Keratinocyte (primary cell): ENCODE measurements around the gene MRTFB. TPM values are rescaled to one million over a fixed set of nuclear protein-coding genes. Genes with fewer than 3 reads are reported as not detected.

Source experiments
- DNase-seq: peaks from one replicate; pipeline ENCODE4 v3.0.0-alpha.2; 2011; ENCODE audit warnings: low read depth, missing footprints, low spot score
- FAIRE-seq: peaks from 2 replicates; lab custom pipeline; 2011; peaks lifted over from hg19 to GRCh38; lab: Jason Lieb, UNC
- H2AFZ ChIP-seq: 2 replicates; pipeline ENCODE4 v1.6.0; 2012; ENCODE audit warnings: low read length, control low read depth, inconsistent platforms; ENCODE audit not compliant: control insufficient read depth
- H3K27ac ChIP-seq: 2 replicates; pipeline ENCODE4 v1.5.1; 2011; ENCODE audit warnings: low read length; ENCODE audit not compliant: control insufficient read depth, insufficient read depth
- H3K27me3 ChIP-seq: 3 replicates; pipeline ENCODE4 v1.6.0; 2011; ENCODE audit warnings: low read length; ENCODE audit not compliant: control insufficient read depth, insufficient read depth; ENCODE audit errors: extremely low read depth
- H3K36me3 ChIP-seq, 2 experiments: 2 replicates in 1 of 2; 3 replicates in 1 of 2; pipeline ENCODE4 v1.5.1; 2011; ENCODE audit warnings: low read length in 2 of 2, mild to moderate bottlenecking in 1 of 2; ENCODE audit not compliant: control insufficient read depth in 2 of 2, insufficient read depth in 2 of 2; ENCODE audit errors: extremely low read depth in 1 of 2
- H3K4me1 ChIP-seq: 3 replicates; pipeline ENCODE4 v1.5.1; 2011; ENCODE audit warnings: low read length; ENCODE audit not compliant: control insufficient read depth, insufficient read depth; ENCODE audit errors: extremely low read depth
- H3K4me2 ChIP-seq: 3 replicates; pipeline ENCODE4 v1.6.0; 2011; ENCODE audit warnings: low read depth, low read length; ENCODE audit not compliant: control insufficient read depth, insufficient read depth; ENCODE audit errors: extremely low read depth
- H3K4me3 ChIP-seq, 3 experiments: fragments of 200-600 bp in 1 of 3; sonication (generic) in 1 of 3; 2 replicates in 2 of 3; 3 replicates in 1 of 3; pipeline ENCODE4 v1.5.1; 2011 to 2016; ENCODE audit warnings: low read length in 3 of 3, mild to moderate bottlenecking in 3 of 3, control low read depth in 2 of 3, inconsistent platforms in 1 of 3, low read depth in 1 of 3, mixed read lengths in 1 of 3, mixed run types in 1 of 3, moderate library complexity in 1 of 3; ENCODE audit not compliant: control insufficient read depth in 2 of 3, insufficient read depth in 2 of 3; ENCODE audit errors: extremely low read depth in 1 of 3
- H3K79me2 ChIP-seq: 2 replicates; pipeline ENCODE4 v1.6.0; 2012; ENCODE audit warnings: low read length; ENCODE audit not compliant: control insufficient read depth, insufficient read depth
- H3K9ac ChIP-seq: 3 replicates; pipeline ENCODE4 v1.6.0; 2011; ENCODE audit warnings: low read length; ENCODE audit not compliant: control insufficient read depth, insufficient read depth; ENCODE audit errors: extremely low read depth
- H3K9me1 ChIP-seq: 3 replicates; pipeline ENCODE4 v1.6.0; 2011; ENCODE audit warnings: low read length; ENCODE audit not compliant: control insufficient read depth, insufficient read depth; ENCODE audit errors: extremely low read depth
- H3K9me3 ChIP-seq: 2 replicates; pipeline ENCODE4 v1.5.1; 2012; ENCODE audit warnings: low read depth, low read length; ENCODE audit not compliant: control insufficient read depth
- H4K20me1 ChIP-seq: 3 replicates; pipeline ENCODE4 v1.6.0; 2011; ENCODE audit warnings: low read length; ENCODE audit not compliant: control insufficient read depth, insufficient read depth; ENCODE audit errors: extremely low read depth
- CTCF ChIP-seq, 3 experiments: IDR thresholded peaks in 1 of 3; conservative IDR thresholded peaks in 1 of 3; optimal IDR thresholded peaks in 1 of 3; 2 replicates in 2 of 3; 3 replicates in 1 of 3; pipeline versions ENCODE3 to v1.5.1; 2011; ENCODE audit warnings: low read length in 3 of 3, mild to moderate bottlenecking in 3 of 3, moderate library complexity in 2 of 3, control low read depth in 1 of 3, inconsistent platforms in 1 of 3; ENCODE audit not compliant: insufficient read depth in 2 of 3; ENCODE audit errors: extremely low read depth in 1 of 3
- EZH2 ChIP-seq: IDR thresholded peaks from one replicate; pipeline ENCODE4 v1.6.1; 2012; ENCODE audit warnings: inconsistent platforms, mild to moderate bottlenecking, low read length, moderate library complexity
- dilution Hi-C: fragments of 300-500 bp; cut with MboI; formaldehyde crosslinking; loops from one replicate; pipeline ENCODE4 v1.7.0; 2020; ENCODE audit warnings: low sequenced_read_pairs; ENCODE audit not compliant: extremely low pct_ligation_motif_present
- polyA plus RNA-seq, 5 experiments: library from polyadenylated mRNA; depleted of rRNA in 3 of 5; stranded (reverse) in 3 of 5; stranded (forward) in 1 of 5; unstranded in 1 of 5; fragments of >200 nt; gene quantifications; 1 replicate in 1 of 5; 2 replicates in 3 of 5; 3 replicates in 1 of 5; pipeline versions ENCODE4 v1.2.1 to v1.2.3, GENCODE V29; 2011 to 2012; ENCODE audit warnings: missing spikeins in 2 of 5, low read depth in 1 of 5, low replicate concordance in 1 of 5

Gene MRTFB
- polyA plus RNA-seq, 1 donor (not counting 4 experiments of a cell fraction or from before 2014, with no cell fraction given): 12.1 TPM

- Histone ChIP-seq H3K9ac (no peak overlapping the region), H3K9me1 (no peaks in the 10 kb centered on the region), H3K27me3 (no peaks in the 10 kb centered on the region), H3K9me3 (no peaks in the 10 kb centered on the region), H3K4me2 (no peak overlapping the region), H3K27ac (no peak overlapping the region), H3K4me3 (no peak overlapping the region), H3K4me1 (peaks cover 9% of the 10 kb centered on the region), H2AFZ (no peak overlapping the region), H3K79me2 (no peaks in the 10 kb centered on the region), H4K20me1 (no peaks in the 10 kb centered on the region), H3K36me3 (no peaks in the 10 kb centered on the region)
- dilution Hi-C loops: no loop called here
- FAIRE-seq (no peak), DNase-seq (no peak)
- TF ChIP-seq EZH2 (no peak), CTCF (optimal IDR thresholded peaks at IDR 0.05 in 1 of 3, IDR thresholded peaks at IDR 0.05 in 1 of 3, conservative IDR thresholded peaks at IDR 0.05 in 1 of 3; ENCODE audit: extremely low read depth in 1 of 3, insufficient read depth in 2 of 3, low read length in 3 of 3) (no peak)
Measured at GRCh38 chr16:14194721-14195120, 123.6 kb downstream of the MRTFB start.

DNA sequence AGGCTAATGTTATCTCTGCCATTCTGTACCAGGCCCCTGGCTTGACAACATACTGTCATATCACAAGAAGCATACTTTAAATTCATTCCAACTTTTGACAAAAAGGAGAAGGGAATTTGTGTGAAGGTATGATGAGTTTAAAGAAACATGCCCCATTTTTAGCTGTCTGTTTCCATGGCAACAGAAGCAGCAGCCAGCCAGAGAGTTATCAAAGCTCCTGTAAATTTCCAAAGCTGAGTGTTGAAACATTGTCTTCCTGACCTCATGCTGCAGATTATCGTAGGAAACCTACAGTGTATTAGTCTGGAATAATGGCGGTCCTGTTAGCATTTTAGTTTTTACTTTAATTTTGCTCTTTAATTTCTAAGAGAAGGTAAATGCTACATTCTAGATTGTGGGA lies 124.9 kb downstream of the MRTFB start:
- FAIRE-seq: no peak
- Histone ChIP-seq H4K20me1 (no peaks in the 10 kb centered on the region), H3K9me1 (no peaks in the 10 kb centered on the region), H2AFZ (no peak overlapping the region), H3K4me1 (peaks cover 9% of the 10 kb centered on the region), H3K9me3 (no peaks in the 10 kb centered on the region), H3K36me3 (no peaks in the 10 kb centered on the region), H3K4me3 (no peak overlapping the region), H3K27me3 (no peaks in the 10 kb centered on the region), H3K4me2 (no peak overlapping the region), H3K9ac (no peak overlapping the region), H3K27ac (no peak overlapping the region), H3K79me2 (no peaks in the 10 kb centered on the region)
- no peak for DNase-seq
- TF ChIP-seq EZH2 (no peak), CTCF (optimal IDR thresholded peaks at IDR 0.05 in 1 of 3, IDR thresholded peaks at IDR 0.05 in 1 of 3, conservative IDR thresholded peaks at IDR 0.05 in 1 of 3; ENCODE audit: extremely low read depth in 1 of 3, insufficient read depth in 2 of 3, low read length in 3 of 3) (no peak)
- dilution Hi-C loops: no loop called here
